NK-92 (cell line): ENCODE results near the gene DLK1.

Source experiments
- DNase-seq: peaks from one replicate; lab custom pipeline; 2025; ENCODE audit not compliant: unreplicated experiment; lab: John Stamatoyannopoulos, UW

The DLK1 gene

GRCh38 chr14:100726550-100727085 lies at the start of gene DLK1:
Gene DLK1 (plus strand): TSS chr14:100726892. CDS start chr14:100727069, 177 bp downstream.
- DNase-seq: no peak

- no peak for DNase-seq
These were observed 49.5 kb upstream of the DLK1 start for GRCh38 chr14:100677152-100677551.

- no peak for DNase-seq
These were observed 48.9 kb upstream of the DLK1 start for GRCh38 chr14:100677554-100678468.

- no peak for DNase-seq
These were observed 48.2 kb upstream of the DLK1 start for GRCh38 chr14:100678469-100678828.

- DNase-seq: no peak
These were observed 47.5 kb upstream of the DLK1 start for GRCh38 chr14:100679153-100679552.

GRCh38 chr14:100679707-100680438 lies 46.8 kb upstream of the DLK1 start:
- no peak for DNase-seq

- no peak for DNase-seq
These were observed 46.1 kb upstream of the DLK1 start for GRCh38 chr14:100680439-100681051.

GRCh38 chr14:100681111-100681510 lies 45.6 kb upstream of the DLK1 start:
- no peak for DNase-seq

- no peak for DNase-seq
These were observed 43.9 kb upstream of the DLK1 start for GRCh38 chr14:100682749-100683148.

GRCh38 chr14:100683578-100683977 lies 43.1 kb upstream of the DLK1 start:
- no peak for DNase-seq

- no peak for DNase-seq
These were observed 42.5 kb upstream of the DLK1 start for GRCh38 chr14:100684154-100684553.

- no peak for DNase-seq
These were observed 41.7 kb upstream of the DLK1 start for GRCh38 chr14:100684961-100685360.

- no peak for DNase-seq
These were observed 39.8 kb upstream of the DLK1 start for GRCh38 chr14:100686858-100687257.

- no peak for DNase-seq
These were observed 39.3 kb upstream of the DLK1 start for GRCh38 chr14:100687386-100687785.

- no peak for DNase-seq
These were observed 38.6 kb upstream of the DLK1 start for GRCh38 chr14:100688051-100688450.

GRCh38 chr14:100688598-100689461 lies 37.9 kb upstream of the DLK1 start:
- no peak for DNase-seq

GRCh38 chr14:100690672-100691071 lies 36.0 kb upstream of the DLK1 start:
- no peak for DNase-seq

GRCh38 chr14:100691395-100692056 lies 35.2 kb upstream of the DLK1 start:
- no peak for DNase-seq

- DNase-seq: no peak
These were observed 34.4 kb upstream of the DLK1 start for GRCh38 chr14:100692256-100692655.
